Measurements from ENCODE around the gene GFRA4. TPM values are rescaled to one million over a fixed set of nuclear protein-coding genes. Genes with fewer than 3 reads are reported as not detected.

Gene GFRA4
- total and polyA plus RNA-seq, 12 donors = not detected

GRCh38 chr20:3669710-3670367 is 6.6 kb upstream of the GFRA4 start:
- H3K27me3 ChIP-seq = peaks cover 32% of the 10 kb centered on the region
- intact Hi-C loops (cut with DNase I) = loop anchor here in 1 of 2 donors (10.0 kb wide), 1 partner anchor 185 kb away; no protein-coding TSS in a partner anchor
- H3K4me3 ChIP-seq = no peak overlapping the region
- H3K27ac ChIP-seq = no peak overlapping the region
- H3K36me3 ChIP-seq (replicated peaks in 1 of 2) = no peaks in the 10 kb centered on the region
- no peak for TF ChIP-seq CTCF (IDR thresholded peaks at IDR 0.05)
- TF ChIP-seq POLR2A (IDR thresholded peaks at IDR 0.05) = no peak
- 65 to 79% (median 70%) methylated on average over 12 to 13 of the region's 13 CpGs for WGBS, 4 donors
- H3K9me3 ChIP-seq (replicated peaks in 1 of 3) = no peaks in the 10 kb centered on the region
- no peaks in the 10 kb centered on the region for H3K4me1 ChIP-seq (replicated peaks in 1 of 2)
- DNase-seq = no peak

- TF ChIP-seq CTCF (IDR thresholded peaks at IDR 0.05) = no peak
- no peak for TF ChIP-seq POLR2A (IDR thresholded peaks at IDR 0.05)
- H3K9me3 ChIP-seq (replicated peaks in 1 of 3) = no peaks in the 10 kb centered on the region
- peaks cover 18% of the 10 kb centered on the region for H3K27me3 ChIP-seq
- no peaks in the 10 kb centered on the region for H3K36me3 ChIP-seq (replicated peaks in 1 of 2)
- intact Hi-C loops (cut with DNase I) = no loop called here
- H3K4me3 ChIP-seq = no peak overlapping the region
- 87 to 100% (median 93%) methylated on average over 7 to 8 of the region's 8 CpGs for WGBS, 4 donors
- DNase-seq = no peak
- H3K4me1 ChIP-seq (replicated peaks in 1 of 2) = no peaks in the 10 kb centered on the region
- H3K27ac ChIP-seq = no peak overlapping the region
These were observed 4.3 kb upstream of the GFRA4 start for GRCh38 chr20:3667434-3668037.

GRCh38 chr20:3663858-3664257 is 659 bp upstream of the GFRA4 start:
- DNase-seq = no peak
- intact Hi-C loops (cut with DNase I) = no loop called here
- Histone ChIP-seq H3K4me3 (no peak overlapping the region), H3K36me3 (replicated peaks in 1 of 2) (no peaks in the 10 kb centered on the region), H3K9me3 (replicated peaks in 1 of 3) (no peaks in the 10 kb centered on the region), H3K27ac (no peak overlapping the region), H3K4me1 (replicated peaks in 1 of 2) (no peaks in the 10 kb centered on the region), H3K27me3 (peaks cover 22% of the 10 kb centered on the region)
- no peak for TF ChIP-seq CTCF (IDR thresholded peaks at IDR 0.05)
- TF ChIP-seq POLR2A (IDR thresholded peaks at IDR 0.05) = no peak
- 83 to 90% (median 86%) methylated on average over 2 of the region's 2 CpGs for WGBS, 4 donors

- no peaks in the 10 kb centered on the region for H3K9me3 ChIP-seq (replicated peaks in 1 of 3)
- no peak for TF ChIP-seq CTCF (IDR thresholded peaks at IDR 0.05)
- DNase-seq = no peak
- H3K27ac ChIP-seq = no peak overlapping the region
- WGBS, 4 donors = 63 to 76% (median 69%) methylated on average over 9 to 12 of the region's 12 CpGs
- intact Hi-C loops (cut with DNase I) = no loop called here
- H3K4me1 ChIP-seq (replicated peaks in 1 of 2) = no peaks in the 10 kb centered on the region
- H3K36me3 ChIP-seq (replicated peaks in 1 of 2) = no peaks in the 10 kb centered on the region
- H3K27me3 ChIP-seq = peaks cover 22% of the 10 kb centered on the region
- H3K4me3 ChIP-seq = no peak overlapping the region
These were observed 1.2 kb downstream of the GFRA4 start for GRCh38 chr20:3661814-3662665.

Measured in adrenal gland (tissue), 12 donors.